Effector memory CD4-positive, alpha-beta T cell (primary cell): ENCODE data around the gene ESR1.

Source experiments
- DNase-seq, 3 donors: peaks; one replicate each; pipeline ENCODE4 v3.0.0-alpha.2; 2020
- H3K27ac ChIP-seq: 2 replicates; pipeline ENCODE4 v1.7.0; 2013; ENCODE audit warnings: mild to moderate bottlenecking, low read length, moderate library complexity; ENCODE audit not compliant: insufficient read depth, poor library complexity, severe bottlenecking
- H3K27me3 ChIP-seq: replicated peaks from 2 replicates; pipeline ENCODE4 v1.7.0; 2013; ENCODE audit warnings: mild to moderate bottlenecking, low read length; ENCODE audit not compliant: insufficient read depth, control insufficient read depth, poor library complexity, severe bottlenecking
- H3K36me3 ChIP-seq: 2 replicates; pipeline ENCODE4 v1.7.0; 2013; ENCODE audit warnings: mild to moderate bottlenecking, low read length, moderate library complexity; ENCODE audit not compliant: control insufficient read depth, insufficient read depth
- H3K4me1 ChIP-seq: 2 replicates; pipeline ENCODE4 v1.7.0; 2013; ENCODE audit warnings: low read length, mild to moderate bottlenecking; ENCODE audit not compliant: control insufficient read depth, insufficient read depth, poor library complexity, severe bottlenecking
- H3K4me3 ChIP-seq: 2 replicates; pipeline ENCODE4 v1.7.0; 2013; ENCODE audit warnings: low read length, low read depth, mild to moderate bottlenecking; ENCODE audit not compliant: insufficient read depth, poor library complexity, severe bottlenecking
- H3K9me3 ChIP-seq: 2 replicates; pipeline ENCODE4 v1.7.0; 2013; ENCODE audit warnings: mild to moderate bottlenecking, low read length, moderate library complexity; ENCODE audit not compliant: control insufficient read depth

The ESR1 gene

DNA sequence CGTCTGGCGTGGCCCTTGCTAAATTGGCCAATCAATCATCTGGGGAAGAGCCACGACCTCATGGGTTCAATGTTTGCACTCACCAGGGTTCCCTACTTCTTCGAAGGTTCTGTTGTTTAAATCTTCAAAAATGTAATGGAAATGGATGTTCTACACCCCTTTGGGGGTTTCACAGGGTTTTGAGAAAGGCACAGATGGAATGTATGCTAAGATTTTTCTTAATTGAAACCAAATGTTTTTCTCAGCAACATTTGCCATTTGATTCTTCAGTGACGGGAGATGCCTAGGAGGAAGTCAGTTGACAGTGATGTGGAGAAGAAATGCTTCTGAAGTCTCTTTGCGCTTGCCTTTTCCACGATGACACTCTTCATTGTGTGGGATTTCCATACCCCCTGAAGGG is 312.3 kb downstream of the ESR1 start:
- DNase-seq = no peak
- no peaks in the 10 kb centered on the region for H3K9me3 ChIP-seq
- no peaks in the 10 kb centered on the region for H3K27me3 ChIP-seq
- no peak overlapping the region for H3K4me3 ChIP-seq
- peaks cover 48% of the 10 kb centered on the region for H3K36me3 ChIP-seq
- no peaks in the 10 kb centered on the region for H3K4me1 ChIP-seq
- no peak overlapping the region for H3K27ac ChIP-seq

DNA sequence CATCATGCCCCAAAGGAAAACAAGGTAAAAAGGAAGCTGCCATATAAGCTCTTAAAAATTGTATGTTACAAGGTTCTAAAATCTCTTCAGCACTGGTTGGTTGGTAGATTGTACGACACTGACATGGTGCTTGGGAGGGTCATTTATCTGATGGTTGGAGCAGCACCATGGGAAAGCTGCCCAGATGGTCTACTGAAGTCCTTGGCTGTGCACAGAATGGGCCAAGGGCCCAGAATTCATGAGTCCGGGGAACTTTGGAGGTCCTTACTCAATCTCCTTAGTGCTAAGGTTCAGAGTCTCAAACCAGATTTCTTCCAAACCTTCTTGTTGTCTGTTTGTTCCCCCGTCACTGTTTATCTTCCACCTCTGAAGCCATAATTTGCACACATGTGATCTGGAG is 314.4 kb downstream of the ESR1 start:
- Histone ChIP-seq H3K4me1 (no peaks in the 10 kb centered on the region), H3K27ac (no peak overlapping the region), H3K27me3 (no peaks in the 10 kb centered on the region), H3K4me3 (no peak overlapping the region), H3K9me3 (no peaks in the 10 kb centered on the region), H3K36me3 (peaks cover 65% of the 10 kb centered on the region)
- no peak for DNase-seq

DNA sequence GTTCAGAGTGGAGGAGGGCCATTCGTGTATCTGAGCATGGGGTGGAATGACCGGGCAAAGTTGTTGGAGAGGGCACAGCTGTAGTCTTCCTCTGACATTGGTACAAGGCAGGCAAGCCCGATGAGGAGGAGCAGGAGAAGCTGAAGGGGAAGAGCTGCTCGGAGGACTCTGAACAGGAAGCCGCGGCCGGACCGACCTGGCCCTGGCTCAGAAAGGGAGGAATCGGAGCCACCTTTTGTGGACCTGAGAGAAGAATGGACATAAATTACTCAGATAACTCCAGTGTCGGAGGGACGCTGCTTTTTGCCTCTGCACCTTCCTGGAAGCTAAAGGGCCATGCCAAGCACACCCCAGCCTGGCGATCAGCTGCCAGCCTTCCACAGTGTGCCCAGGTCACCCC is 315.0 kb downstream of the ESR1 start:
- Histone ChIP-seq H3K4me1 (no peaks in the 10 kb centered on the region), H3K27me3 (no peaks in the 10 kb centered on the region), H3K4me3 (no peak overlapping the region), H3K9me3 (no peaks in the 10 kb centered on the region), H3K36me3 (peaks cover 65% of the 10 kb centered on the region), H3K27ac (no peak overlapping the region)
- no peak for DNase-seq

DNA sequence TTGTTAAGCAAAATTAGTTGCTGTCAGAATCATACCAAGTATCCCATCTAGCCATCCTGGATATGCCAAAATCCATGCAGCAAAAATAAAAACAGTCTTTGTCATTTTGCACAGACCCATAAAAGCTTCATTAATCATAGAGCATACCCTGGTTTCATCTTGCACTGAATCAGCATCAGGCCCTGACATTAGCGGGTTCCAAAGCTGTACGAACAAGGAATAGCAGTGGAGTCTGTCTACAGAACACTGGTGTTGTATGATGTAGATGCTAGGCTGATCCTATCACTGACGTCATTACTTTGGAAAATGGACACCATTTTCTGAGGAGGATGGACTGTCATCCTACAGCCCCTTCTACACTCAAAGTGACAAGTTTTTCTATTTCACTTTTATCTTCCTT is 315.6 kb downstream of the ESR1 start:
- Histone ChIP-seq H3K27me3 (no peaks in the 10 kb centered on the region), H3K36me3 (peaks cover 72% of the 10 kb centered on the region), H3K4me1 (no peaks in the 10 kb centered on the region), H3K27ac (no peak overlapping the region), H3K9me3 (no peaks in the 10 kb centered on the region), H3K4me3 (no peak overlapping the region)
- no peak for DNase-seq

DNA sequence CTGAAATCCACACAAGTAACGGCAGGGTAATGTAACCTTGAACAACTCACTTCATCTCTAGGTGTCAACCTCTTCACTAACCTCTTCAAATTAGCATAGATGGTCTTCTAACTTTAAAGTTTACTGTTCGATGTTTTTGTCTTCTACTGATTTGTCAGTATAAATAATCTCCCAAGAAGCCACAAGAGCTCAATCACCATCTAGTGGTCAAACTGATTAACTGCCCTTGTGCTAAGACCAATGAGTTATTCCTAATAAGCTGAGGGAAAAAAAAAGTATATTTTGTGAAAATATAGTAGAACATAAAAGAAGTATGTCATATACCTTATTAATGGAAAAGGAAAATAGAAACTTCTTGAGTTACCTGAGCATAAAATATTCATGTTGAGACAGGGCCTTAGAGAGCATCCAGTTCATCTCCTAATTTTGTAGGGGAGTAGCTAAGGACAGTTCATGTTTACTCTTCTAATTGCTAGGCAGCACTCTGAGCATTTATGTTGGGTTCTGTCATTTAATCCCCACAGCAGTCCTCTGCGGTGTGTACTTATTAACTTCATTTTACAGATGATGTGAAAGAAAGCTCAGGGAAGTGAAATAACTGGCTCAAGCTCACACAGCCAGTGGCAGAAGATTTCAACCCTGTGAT is 317.1 kb downstream of the ESR1 start:
- no peaks in the 10 kb centered on the region for H3K4me1 ChIP-seq
- no peaks in the 10 kb centered on the region for H3K27me3 ChIP-seq
- H3K36me3 ChIP-seq = peaks cover 84% of the 10 kb centered on the region
- H3K27ac ChIP-seq = no peak overlapping the region
- no peaks in the 10 kb centered on the region for H3K9me3 ChIP-seq
- H3K4me3 ChIP-seq = no peak overlapping the region
- DNase-seq = no peak

DNA sequence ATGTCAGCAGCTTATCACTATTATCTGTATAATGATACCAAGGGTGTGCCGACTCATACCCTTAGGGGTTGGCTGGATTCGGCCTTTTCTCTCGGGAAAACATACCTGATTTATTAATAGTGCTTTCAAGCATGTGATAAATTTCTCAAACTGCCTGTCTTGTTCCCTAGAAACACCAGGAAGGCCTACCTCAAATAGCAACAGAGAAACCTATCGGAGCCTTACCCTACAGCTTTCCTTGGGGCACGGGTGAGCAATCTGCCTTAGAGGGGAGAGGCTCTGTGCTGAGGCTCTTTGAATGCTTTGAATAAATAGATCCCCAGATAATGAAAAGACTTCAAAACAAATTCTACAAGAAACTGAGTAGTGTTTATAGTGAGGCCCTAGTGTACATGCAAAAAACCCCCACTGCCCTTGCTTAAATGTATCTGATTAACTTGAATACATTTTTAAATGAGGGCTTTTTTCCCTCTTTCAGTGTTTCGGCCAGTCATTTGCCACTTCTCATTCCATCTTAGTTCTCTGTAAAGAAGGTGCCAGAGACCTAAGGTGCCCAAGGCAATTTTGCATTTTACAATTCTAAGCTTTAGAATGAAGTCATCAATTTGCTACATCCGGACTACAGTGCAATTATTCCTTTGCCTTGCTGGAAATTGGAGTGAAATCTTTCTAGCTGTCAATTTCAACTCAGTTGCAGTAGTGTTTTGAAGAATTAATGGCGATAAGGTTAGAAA is 320.1 kb downstream of the ESR1 start:
- no peak for DNase-seq
- Histone ChIP-seq H3K9me3 (no peaks in the 10 kb centered on the region), H3K27me3 (no peaks in the 10 kb centered on the region), H3K4me1 (no peaks in the 10 kb centered on the region), H3K36me3 (peaks cover 83% of the 10 kb centered on the region), H3K4me3 (no peak overlapping the region), H3K27ac (no peak overlapping the region)

DNA sequence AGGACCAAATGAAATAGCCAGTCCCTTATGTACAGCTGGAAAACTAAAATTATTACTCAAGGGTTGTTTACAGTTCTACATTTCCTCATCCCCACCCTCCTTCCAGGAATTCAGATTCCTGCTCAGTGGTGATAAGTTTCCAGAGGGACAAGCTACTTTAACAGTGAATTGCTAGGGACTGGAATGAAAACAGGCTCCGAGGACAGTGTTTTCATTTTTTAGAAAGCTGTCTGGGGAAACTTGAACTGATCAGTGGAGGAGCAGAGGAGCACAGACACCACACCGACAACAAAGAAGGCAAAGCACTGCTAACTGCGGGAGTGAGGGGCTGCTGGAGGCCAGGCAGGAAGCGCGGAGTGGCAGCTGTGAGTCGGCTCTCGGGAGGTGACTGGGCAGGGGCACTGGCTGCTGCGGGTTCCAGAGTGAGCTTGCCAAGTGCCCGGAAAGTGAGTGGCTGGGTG is 322.2 kb downstream of the ESR1 start:
- Histone ChIP-seq H3K9me3 (no peaks in the 10 kb centered on the region), H3K4me1 (no peaks in the 10 kb centered on the region), H3K36me3 (peaks cover 86% of the 10 kb centered on the region), H3K27ac (no peak overlapping the region), H3K27me3 (no peaks in the 10 kb centered on the region), H3K4me3 (no peak overlapping the region)
- DNase-seq = no peak

DNA sequence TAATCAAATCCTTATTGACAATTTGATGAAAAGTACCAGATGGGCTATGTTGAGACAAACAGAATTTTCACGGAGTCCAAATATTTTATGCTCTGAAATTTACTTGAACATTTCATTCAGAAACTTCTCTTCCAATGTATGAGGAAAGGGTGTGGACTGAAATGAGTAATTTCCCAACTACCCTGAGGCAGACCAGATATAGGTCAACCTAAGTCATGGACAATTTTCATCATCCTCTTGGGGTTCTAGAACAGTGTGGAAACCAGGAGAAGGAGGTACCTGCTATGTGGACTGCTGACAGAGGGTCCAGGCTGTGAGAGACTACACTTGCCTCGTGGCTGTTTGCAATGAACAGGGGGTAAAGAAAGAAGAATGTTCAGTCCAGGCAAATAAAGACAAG is 323.0 kb downstream of the ESR1 start:
- Histone ChIP-seq H3K9me3 (no peaks in the 10 kb centered on the region), H3K4me3 (no peak overlapping the region), H3K4me1 (no peaks in the 10 kb centered on the region), H3K27ac (no peak overlapping the region), H3K36me3 (peaks cover 88% of the 10 kb centered on the region), H3K27me3 (no peaks in the 10 kb centered on the region)
- DNase-seq = no peak

DNA sequence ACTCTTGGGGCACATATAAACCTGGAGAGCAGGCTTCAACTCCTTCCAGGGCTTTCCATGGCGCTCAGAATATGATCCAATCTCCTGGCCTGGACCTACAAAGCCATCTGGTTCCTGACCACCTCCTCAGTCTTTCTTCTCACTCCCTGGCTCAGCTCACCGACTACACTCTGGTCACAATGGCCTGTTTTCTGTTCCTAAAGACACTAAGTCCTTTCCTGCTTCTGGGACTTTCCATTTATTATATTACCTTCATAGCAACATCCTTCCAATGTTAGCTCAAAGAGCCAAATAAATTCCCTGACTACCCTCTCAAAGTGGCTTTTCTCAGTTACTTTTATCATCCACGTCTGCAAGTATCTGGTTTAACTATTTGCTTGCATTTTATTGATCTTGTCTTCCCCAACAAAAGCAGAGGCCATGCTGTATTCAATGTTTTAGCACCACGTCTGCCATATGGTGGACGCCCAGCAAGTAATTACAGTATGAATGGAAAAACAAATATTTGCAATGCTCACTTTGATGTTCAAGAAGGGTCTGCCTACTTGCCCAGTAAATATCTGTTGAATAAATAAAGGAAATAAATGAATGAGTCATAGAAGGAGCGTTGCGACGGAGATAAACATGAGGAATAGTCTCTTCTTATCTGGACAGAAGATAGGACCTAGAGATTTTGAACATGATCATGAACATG is 328.4 kb downstream of the ESR1 start:
- no peaks in the 10 kb centered on the region for H3K9me3 ChIP-seq
- no peaks in the 10 kb centered on the region for H3K27me3 ChIP-seq
- peaks cover 89% of the 10 kb centered on the region for H3K36me3 ChIP-seq
- no peaks in the 10 kb centered on the region for H3K4me1 ChIP-seq
- no peak overlapping the region for H3K27ac ChIP-seq
- DNase-seq = no peak
- H3K4me3 ChIP-seq = no peak overlapping the region

DNA sequence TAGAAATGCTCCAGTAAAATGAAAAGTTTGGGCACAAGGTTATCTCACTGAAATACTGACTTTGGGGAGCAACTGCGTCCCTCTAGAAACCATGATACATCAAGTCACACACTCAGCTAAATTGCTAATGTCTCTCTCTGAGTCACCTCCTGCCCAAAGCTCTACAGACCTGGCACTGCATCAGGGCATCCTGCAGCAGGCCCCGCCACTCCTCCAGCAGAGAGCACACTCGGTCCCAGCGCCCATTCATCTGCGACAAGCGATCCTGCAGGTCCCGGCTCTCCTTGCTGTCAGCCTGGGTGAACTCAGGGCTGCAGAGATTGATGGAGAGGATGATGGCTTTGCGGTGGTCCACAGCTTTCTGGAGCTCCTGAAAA is 329.0 kb downstream of the ESR1 start:
- Histone ChIP-seq H3K4me3 (no peak overlapping the region), H3K27ac (no peak overlapping the region), H3K9me3 (no peaks in the 10 kb centered on the region), H3K27me3 (no peaks in the 10 kb centered on the region), H3K36me3 (peaks cover 91% of the 10 kb centered on the region), H3K4me1 (no peaks in the 10 kb centered on the region)
- DNase-seq = no peak
